HepG2 (cell line): ENCODE data around the gene DGCR6L.

ENCODE experiments used
- CTCF ChIP-seq: sonication (generic); formaldehyde crosslinking; IDR thresholded peaks from 2 replicates; pipeline ENCODE4 v1.5.0; 2020; ENCODE audit warnings: mild to moderate bottlenecking, missing genetic modification reagents, moderate library complexity
- EP300 ChIP-seq, 3 experiments: sonication (generic) in 1 of 3; formaldehyde crosslinking in 1 of 3; IDR thresholded peaks; 2 replicates each; pipeline versions ENCODE4 v1.5.1 to v1.6.1; 2011 to 2020; ENCODE audit warnings: low read depth in 2 of 3, low read length in 2 of 3, borderline replicate concordance in 1 of 3, improper control_type of control experiment in 1 of 3, mild to moderate bottlenecking in 1 of 3, missing genetic modification reagents in 1 of 3, moderate library complexity in 1 of 3
- EZH2 ChIP-seq: conservative IDR thresholded peaks from 2 replicates; pipeline ENCODE4 v1.6.1; 2012; ENCODE audit warnings: mild to moderate bottlenecking, low read depth, low read length, moderate library complexity
- FIP1L1 ChIP-seq: fragments of 200-400 bp; formaldehyde crosslinking; IDR thresholded peaks from 2 replicates; pipeline ENCODE4 v1.6.1; 2018; ENCODE audit warnings: low read depth, mild to moderate bottlenecking, low read length, moderate library complexity, borderline replicate concordance; ENCODE audit not compliant: insufficient read depth
- FOXP1 ChIP-seq, 2 experiments: fragments of 450-650 bp in 1 of 2; IDR thresholded peaks; 2 replicates each; pipeline ENCODE4 v1.6.1; 2017 to 2018; ENCODE audit warnings: antibody characterized with exemption in 1 of 2
- FOXP4 ChIP-seq: sonication (generic); formaldehyde crosslinking; IDR thresholded peaks from 2 replicates; pipeline ENCODE4 v1.4.0; 2020; ENCODE audit warnings: missing genetic modification reagents
- IRF2 ChIP-seq: IDR thresholded peaks from 2 replicates; pipeline ENCODE4 v1.6.1; 2018; ENCODE audit warnings: missing genetic modification reagents, missing compliant biosample characterization
- IRX3 ChIP-seq: sonication (generic); formaldehyde crosslinking; IDR thresholded peaks from 2 replicates; pipeline ENCODE4 v1.8.1; 2023; ENCODE audit warnings: mild to moderate bottlenecking, low read depth, missing genetic modification reagents, borderline replicate concordance
- NFRKB ChIP-seq: fragments of 450-650 bp; IDR thresholded peaks from 2 replicates; pipeline ENCODE4 v1.6.1; 2017
- SOX5 ChIP-seq: IDR thresholded peaks from 2 replicates; pipeline ENCODE4 v1.6.1; 2016; ENCODE audit warnings: borderline replicate concordance
- ZBTB7A ChIP-seq: sonication (generic); formaldehyde crosslinking; IDR thresholded peaks from 2 replicates; pipeline ENCODE4 v1.8.0; 2022; ENCODE audit warnings: mild to moderate bottlenecking, missing genetic modification reagents

- no peak for TF ChIP-seq FIP1L1
- TF ChIP-seq FOXP4 = no peak
- no peak for TF ChIP-seq ZBTB7A (CRISPR knock-in tag)
- no peak for TF ChIP-seq FOXP1 (IDR thresholded peaks at IDR 0.05)
- no peak for TF ChIP-seq FOXP1 (CRISPR knock-in tag; IDR thresholded peaks at IDR 0.05)
- TF ChIP-seq EZH2 = no peak
- no peak for TF ChIP-seq IRX3
- no peak for TF ChIP-seq IRF2
- no peak for TF ChIP-seq CTCF (CRISPR knock-in tag)
- no peak for TF ChIP-seq EP300 (IDR thresholded peaks at IDR 0.05; ENCODE audit: low read depth in 2 of 2, low read length in 2 of 2)
- TF ChIP-seq EP300 (CRISPR knock-in tag; IDR thresholded peaks at IDR 0.05; ENCODE audit: borderline replicate concordance) = no peak
- no peak for TF ChIP-seq NFRKB
- TF ChIP-seq SOX5 (CRISPR knock-in tag) = no peak
These were observed 4.3 kb upstream of the DGCR6L start for GRCh38 chr22:20324139-20324516.
